ENCODE measurements around the gene RFTN1. TPM values are rescaled to one million over a fixed set of nuclear protein-coding genes. Genes with fewer than 3 reads are reported as not detected.

RFTN1 gene
- total and polyA plus RNA-seq, 2 of the 8 experiments (the other 6 are each of a cell fraction or from before 2014, with no cell fraction given): 4.6 to 6.7 TPM

GRCh38 chr3:16394639-16395038 is 118.9 kb downstream of the RFTN1 start:
- no peak overlapping the region for H3K4ac ChIP-seq (replicated peaks; ENCODE audit: insufficient read length, low read depth, low read length)
- no peak overlapping the region for H2BK12ac ChIP-seq (ENCODE audit: low read depth, low read length)
- POLR2A ChIA-PET (ENCODE audit: partially characterized antibody): no interaction called here
- no peaks in the 10 kb centered on the region for H3K79me2 ChIP-seq (ENCODE audit: control insufficient read depth in 1 of 2, insufficient read depth in 2 of 2, low read length in 2 of 2)
- H3K14ac ChIP-seq (ENCODE audit: insufficient read length): no peak overlapping the region
- H3K79me1 ChIP-seq (ENCODE audit: low read depth, low read length): no peaks in the 10 kb centered on the region
- H4K91ac ChIP-seq (replicated peaks; ENCODE audit: insufficient read length, low read length): no peak overlapping the region
- H2BK20ac ChIP-seq (ENCODE audit: low read length): no peak overlapping the region
- H3K9ac ChIP-seq (replicated peaks in 1 of 4; ENCODE audit: extremely low read depth in 1 of 4, low read depth in 3 of 4, low read length in 3 of 4): no peak overlapping the region
- H4K5ac ChIP-seq (ENCODE audit: insufficient read length, low read depth, low read length): no peak overlapping the region
- no peak overlapping the region for H4K8ac ChIP-seq (ENCODE audit: extremely low read depth, insufficient read depth, low read length)
- FAIRE-seq (no peak), DNase-seq (ENCODE audit: low read depth in 1 of 2, low spot score in 2 of 2) (no peak)
- H3K4me3 ChIP-seq (ENCODE audit: extremely low read depth in 1 of 4, insufficient read depth in 2 of 4, low read depth in 3 of 4, low read length in 4 of 4): no peak overlapping the region
- H2BK120ac ChIP-seq (replicated peaks; ENCODE audit: low read depth, low read length): no peak overlapping the region
- H2BK15ac ChIP-seq (ENCODE audit: low read length): no peak overlapping the region
- peaks cover 0 to 4% (median 1%) of the 10 kb centered on the region in 4 experiments; a peak in 4 of 7 replicates for H3K4me1 ChIP-seq (replicated peaks in 1 of 4; ENCODE audit: control insufficient read depth in 3 of 4, insufficient read depth in 4 of 4, low read length in 3 of 4)
- no peaks in the 10 kb centered on the region for H3K9me3 ChIP-seq (ENCODE audit: insufficient read depth in 2 of 2, low read depth in 1 of 2, low read length in 1 of 2)
- WGBS, 2 experiments (ENCODE audit: extremely low coverage in 1 of 2, insufficient coverage in 1 of 2, insufficient read length in 1 of 2, insufficient replicate concordance in 2 of 2, low coverage in 1 of 2, low lambda C conversion rate in 2 of 2, missing lambda C conversion rate in 1 of 2): 0% methylated on average over 1 of the region's 1 CpG; no CpG with 5 or more reads in 1 of the 2 experiments
- H2BK5ac ChIP-seq (ENCODE audit: low read depth, low read length): no peak overlapping the region
- H2AK5ac ChIP-seq (ENCODE audit: low read depth, low read length): no peak overlapping the region
- H3K4me2 ChIP-seq (ENCODE audit: insufficient read depth in 1 of 2, low read depth in 2 of 2, low read length in 2 of 2): no peak overlapping the region
- no peak overlapping the region for H3K23ac ChIP-seq (ENCODE audit: insufficient read length)
- no peaks in the 10 kb centered on the region for H3K23me2 ChIP-seq (ENCODE audit: low read depth, low read length)
- H3K27ac ChIP-seq (ENCODE audit: low read depth, low read length): no peak overlapping the region
- CTCF ChIA-PET (ENCODE audit: partially characterized antibody): interaction anchor here (0.6 to 1.8 kb wide), 4 partner anchors 10 to 156 kb away, joined by 3 to 4 read pairs (median 3); no protein-coding TSS in a partner anchor
- no peaks in the 10 kb centered on the region for H3K36me3 ChIP-seq (ENCODE audit: control insufficient read depth in 2 of 4, insufficient read depth in 4 of 4, low read length in 3 of 4)
- no peak overlapping the region for H3K56ac ChIP-seq (replicated peaks; ENCODE audit: insufficient read length, low read depth, low read length)
- H2AFZ ChIP-seq (ENCODE audit: low read length): no peak overlapping the region
- no peaks in the 10 kb centered on the region for H4K20me1 ChIP-seq (replicated peaks in 1 of 2; ENCODE audit: control insufficient read depth in 1 of 2, insufficient read depth in 2 of 2, low read length in 2 of 2)
- H3K18ac ChIP-seq (ENCODE audit: extremely low read depth, low read length): no peak overlapping the region
- H3K27me3 ChIP-seq (replicated peaks in 1 of 4; ENCODE audit: control insufficient read depth in 3 of 4, extremely low read depth in 1 of 4, insufficient read depth in 3 of 4, low read length in 3 of 4): no peaks in the 10 kb centered on the region
- TF ChIP-seq E2F6 (IDR thresholded peaks at IDR 0.05) (no peak), RAD21 (IDR thresholded peaks at IDR 0.05 in 1 of 2, conservative IDR thresholded peaks at IDR 0.05 in 1 of 2; ENCODE audit: low read depth in 2 of 2, low read length in 2 of 2) (no peak), CTBP2 (IDR thresholded peaks at IDR 0.05; ENCODE audit: borderline replicate concordance, insufficient read depth, insufficient read length, low read length) (no peak), NANOG (IDR thresholded peaks at IDR 0.05; ENCODE audit: insufficient read depth, low read depth, low read length, poor library complexity, severe bottlenecking) (no peak), SIN3A (conservative IDR thresholded peaks at IDR 0.05 in 1 of 2, IDR thresholded peaks at IDR 0.05 in 1 of 2; ENCODE audit: low read depth in 1 of 2, low read length in 2 of 2) (no peak), NRF1 (IDR thresholded peaks at IDR 0.05; ENCODE audit: low read depth, low read length) (no peak), CHD1 (IDR thresholded peaks at IDR 0.05; ENCODE audit: low read depth, low read length) (no peak), CBX8 (IDR thresholded peaks at IDR 0.05; ENCODE audit: borderline replicate concordance, low read depth, low read length) (no peak), CEBPB (IDR thresholded peaks at IDR 0.05; ENCODE audit: low read depth, low read length) (no peak), FOSL1 (IDR thresholded peaks at IDR 0.05; ENCODE audit: insufficient read depth, low read depth, low read length) (no peak)

Data from H1 (cell line).